ENCODE results near the gene ZRANB3.
"Not testable (repeated sequence)": the region's sequence is repeated elsewhere in the genome, so short reads cannot be mapped to it uniquely, and the experiment has no call there.

The ZRANB3 gene

DNA sequence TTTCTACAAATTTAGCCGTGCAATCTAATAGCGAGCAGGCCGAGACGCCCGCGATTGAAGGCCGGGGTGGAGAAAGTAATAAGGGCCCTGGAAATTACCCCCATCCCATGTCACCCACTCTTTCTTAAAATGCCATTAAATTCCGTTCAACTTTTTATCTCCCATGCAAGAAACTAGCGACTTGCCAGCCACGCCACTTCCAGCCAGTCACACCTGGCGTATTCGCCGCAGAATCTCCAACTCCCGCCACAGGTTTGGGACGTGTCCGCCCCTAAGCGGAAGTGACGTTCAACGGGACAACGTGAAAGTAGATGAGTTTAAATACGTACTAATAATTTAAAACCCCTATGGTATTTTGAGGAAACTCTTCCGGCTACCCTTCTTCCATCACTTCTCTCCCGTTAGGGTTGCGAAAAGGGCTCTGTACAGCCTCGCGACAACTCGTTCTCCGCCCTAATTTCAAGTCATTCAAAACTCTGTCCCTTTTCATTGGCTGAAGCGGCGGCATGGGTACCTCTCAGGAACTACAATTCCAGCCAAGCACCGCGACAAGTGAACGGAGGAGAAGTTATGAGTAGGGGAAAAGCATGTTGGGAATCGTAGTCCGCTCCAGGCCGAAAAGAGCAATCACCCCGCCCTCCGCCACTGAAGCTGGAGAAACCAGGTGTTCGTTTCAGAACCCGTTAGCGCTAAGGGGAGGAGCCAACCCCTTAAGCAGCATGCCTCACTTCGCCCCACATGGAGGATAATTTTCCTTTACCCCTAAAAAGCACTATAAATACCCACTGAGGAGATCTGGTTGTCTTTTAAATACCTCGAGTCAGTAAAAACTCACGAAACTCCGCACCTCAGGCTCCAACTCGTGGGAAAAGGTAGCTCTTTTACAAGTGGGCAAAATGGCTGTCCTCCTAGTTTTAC, at the start of gene ZRANB3:
Gene ZRANB3, minus strand, starts transcription at position 906 of the 918 bp plus-strand sequence.
- peak; percentile 79 for DNase-seq (ENCODE audit: low read depth in 2 of 2)

DNA sequence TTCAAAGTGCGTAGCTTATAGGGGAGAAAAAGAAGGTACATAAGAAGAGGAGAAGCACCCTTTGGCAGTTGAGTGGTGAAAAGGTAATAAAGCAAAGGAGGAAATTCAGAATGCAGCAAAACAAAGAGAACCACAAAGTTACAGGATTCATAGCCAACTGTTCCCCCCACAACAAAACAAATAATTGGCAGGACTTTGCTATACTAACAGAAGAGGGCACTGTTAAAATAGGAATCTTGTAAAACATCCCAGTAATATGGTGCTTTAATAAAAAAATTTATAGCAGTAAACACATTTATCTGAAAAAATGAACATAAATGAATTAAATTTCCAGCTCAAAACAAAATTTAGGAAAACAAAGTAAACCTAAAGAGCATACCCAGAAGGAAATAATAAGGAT, 42.6 kb upstream of the ZRANB3 start:
- no peak for DNase-seq (ENCODE audit: low read depth in 2 of 2)

DNA sequence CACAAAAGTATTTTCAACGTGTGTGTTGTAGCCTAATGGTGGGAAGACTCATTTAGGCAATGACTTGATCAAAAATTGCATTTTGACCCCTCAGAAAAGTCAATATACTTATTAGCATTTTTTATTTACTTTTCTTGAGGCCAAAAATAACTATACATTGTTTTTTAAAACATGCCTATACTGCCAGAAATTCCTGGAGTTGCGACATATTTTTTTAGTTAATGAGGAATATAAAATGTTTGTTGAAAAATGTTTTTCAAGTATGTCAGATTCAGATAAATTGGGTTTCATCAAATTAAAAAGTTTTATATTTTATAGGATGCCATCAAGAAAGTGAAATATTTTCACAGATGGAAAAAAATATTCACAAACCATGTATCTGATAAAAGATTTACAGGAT, 39.9 kb upstream of the ZRANB3 start:
- DNase-seq (ENCODE audit: low read depth in 2 of 2) = no peak

DNA sequence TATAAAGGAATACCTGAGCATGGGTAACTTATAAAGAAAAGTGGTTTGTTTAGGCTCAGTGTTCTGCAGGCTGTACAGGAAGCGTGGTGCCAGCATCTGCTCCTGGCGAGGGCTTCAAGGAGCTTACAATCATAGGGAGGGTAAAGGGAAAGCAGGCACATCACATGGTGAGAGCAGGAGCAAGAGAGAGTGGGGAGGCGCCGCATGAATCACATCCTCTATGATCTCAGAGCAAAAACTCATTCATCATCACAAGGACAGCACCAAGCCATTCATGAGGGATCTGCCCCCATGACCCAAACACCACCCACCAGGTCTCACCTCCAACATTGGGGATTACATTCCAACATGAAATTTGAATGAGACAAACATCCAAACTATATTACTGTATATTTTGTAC, 32.8 kb upstream of the ZRANB3 start:
- no peak for DNase-seq (ENCODE audit: low read depth in 2 of 2)

DNA sequence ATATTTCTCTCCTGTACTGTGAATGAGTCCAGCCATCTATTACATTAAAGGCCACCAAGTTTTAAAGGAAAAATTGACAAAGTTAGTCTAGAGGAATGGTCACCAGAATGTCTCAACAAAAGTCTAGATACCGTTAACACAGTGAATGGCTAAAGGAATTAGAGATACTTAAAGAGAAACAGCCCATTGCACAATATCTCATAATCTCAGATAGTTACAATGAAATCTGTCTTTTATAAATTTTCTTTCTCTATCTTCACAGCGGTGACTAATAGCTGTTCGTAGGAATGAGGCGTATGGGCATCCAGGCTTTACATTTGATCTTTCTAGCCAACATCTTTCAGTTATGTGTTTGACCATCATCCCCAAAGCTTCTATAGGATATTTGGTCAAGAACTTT, 30.9 kb upstream of the ZRANB3 start:
- DNase-seq (ENCODE audit: low read depth in 2 of 2) = no peak

DNA sequence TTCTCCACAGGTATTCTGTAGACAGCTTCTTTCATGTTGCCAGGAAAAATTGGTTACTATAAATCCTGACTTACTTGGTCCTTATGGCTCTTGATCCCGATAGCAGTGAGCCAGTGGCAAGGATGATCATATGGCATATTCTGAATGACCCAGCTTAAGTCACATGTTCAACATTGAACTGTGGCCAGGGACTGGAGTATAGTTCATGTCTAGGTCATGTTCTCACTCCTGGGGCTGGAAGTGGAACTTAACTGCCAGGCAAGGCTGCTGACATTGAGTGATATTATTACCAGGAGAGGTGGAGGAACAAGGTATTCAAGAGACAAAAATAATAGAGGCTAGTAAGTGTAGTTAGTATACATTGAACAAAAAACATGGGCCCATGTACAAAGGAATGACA, 26.5 kb upstream of the ZRANB3 start:
- DNase-seq (ENCODE audit: low read depth in 2 of 2) = no peak

DNA sequence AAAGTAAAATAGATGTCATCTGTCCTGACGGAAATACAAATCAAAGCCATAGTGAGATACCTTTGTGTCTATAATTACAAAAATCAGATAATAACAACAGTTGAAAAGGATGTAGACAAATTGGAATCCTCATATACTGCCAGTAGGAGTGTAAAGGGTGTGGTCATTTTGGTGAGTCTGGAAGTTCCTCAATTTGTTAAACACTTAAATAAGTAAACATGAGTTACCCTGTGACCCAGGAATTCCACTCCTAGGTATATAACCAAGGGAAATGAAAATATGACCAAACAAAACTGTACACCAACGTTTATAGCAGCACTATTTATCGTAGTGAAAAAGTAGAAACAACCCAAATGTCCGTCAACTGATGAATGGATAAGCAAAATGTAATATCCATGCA, 24.3 kb upstream of the ZRANB3 start:
- DNase-seq (ENCODE audit: low read depth in 2 of 2) = no peak

DNA sequence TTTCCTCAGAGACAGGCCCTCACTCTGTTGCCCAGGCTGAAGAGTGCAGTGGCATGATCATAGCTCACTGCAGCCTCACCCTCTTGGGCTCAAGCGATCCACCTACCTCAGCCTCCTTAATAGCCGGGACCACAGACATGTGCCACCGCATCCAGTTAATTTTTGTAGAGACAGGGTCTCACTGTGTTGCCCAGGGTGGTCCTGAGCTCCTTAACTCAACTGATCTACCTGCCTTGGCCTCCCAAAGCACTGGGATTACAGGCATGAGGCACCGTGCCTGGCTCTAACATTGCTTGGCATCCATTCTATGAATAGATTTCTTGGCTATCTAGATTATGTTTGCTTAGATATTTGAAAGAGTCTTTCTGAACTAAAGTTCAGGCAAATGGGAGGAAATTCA, 21.9 kb upstream of the ZRANB3 start:
- no peak for DNase-seq (ENCODE audit: low read depth in 2 of 2)

DNA sequence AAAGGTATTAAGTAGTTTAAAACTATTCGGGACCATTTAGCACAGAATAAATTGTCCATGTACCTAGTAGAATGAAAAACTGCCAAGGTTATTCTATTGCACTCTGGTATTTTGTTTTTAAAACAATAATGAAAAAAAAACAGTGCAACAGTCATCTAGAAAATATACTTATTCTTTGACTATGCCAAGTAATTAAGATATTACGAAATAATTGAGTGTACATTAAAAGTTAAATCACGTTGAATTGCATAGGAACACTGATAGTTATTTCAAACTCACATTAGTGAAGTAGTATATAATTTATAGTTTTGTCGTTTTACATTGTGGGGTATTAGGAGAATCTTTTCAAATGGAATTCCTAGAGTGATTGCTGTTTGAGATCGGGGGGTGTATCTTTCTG, 20.3 kb upstream of the ZRANB3 start:
- DNase-seq (ENCODE audit: low read depth in 2 of 2) = no peak

DNA sequence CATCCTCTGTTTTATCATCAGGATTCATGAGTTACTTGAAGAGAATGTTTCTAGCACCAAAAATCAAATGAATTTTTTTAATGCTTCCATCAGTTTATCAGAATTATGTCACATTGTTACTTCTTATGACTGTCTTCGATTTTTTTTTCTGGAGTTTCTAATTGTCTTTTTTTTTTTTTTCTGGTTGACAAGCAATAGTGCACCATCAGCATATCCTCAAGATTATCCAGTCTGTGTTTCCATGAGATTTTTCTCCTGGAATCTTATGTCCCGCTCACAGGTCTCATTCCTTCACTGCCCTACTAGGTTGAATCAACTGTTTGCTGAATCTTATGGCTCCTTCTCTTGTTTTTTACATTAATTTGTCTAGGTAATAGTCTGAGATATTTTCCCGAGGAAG, 16.3 kb upstream of the ZRANB3 start:
- no peak for DNase-seq (ENCODE audit: low read depth in 2 of 2)

DNA sequence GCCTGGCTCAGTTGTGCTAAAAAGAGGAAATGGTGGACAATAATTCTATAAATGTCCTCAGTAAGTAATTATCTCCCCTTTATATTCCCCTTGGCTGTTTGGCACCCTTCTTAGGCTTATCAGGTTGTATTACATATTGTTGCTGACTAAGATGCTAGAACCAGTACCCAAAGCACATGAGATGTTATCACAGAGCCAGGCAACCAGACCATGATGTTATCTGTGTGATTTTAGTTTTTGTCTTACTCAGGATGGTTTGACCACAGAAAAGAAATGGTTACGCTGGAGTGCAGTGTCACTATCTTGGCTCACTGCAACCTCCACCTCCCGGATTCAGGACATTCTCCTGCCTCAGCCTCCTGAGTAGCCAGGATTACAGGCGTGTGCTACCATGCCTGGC, 15.4 kb upstream of the ZRANB3 start:
- no peak for DNase-seq (ENCODE audit: low read depth in 2 of 2)

DNA sequence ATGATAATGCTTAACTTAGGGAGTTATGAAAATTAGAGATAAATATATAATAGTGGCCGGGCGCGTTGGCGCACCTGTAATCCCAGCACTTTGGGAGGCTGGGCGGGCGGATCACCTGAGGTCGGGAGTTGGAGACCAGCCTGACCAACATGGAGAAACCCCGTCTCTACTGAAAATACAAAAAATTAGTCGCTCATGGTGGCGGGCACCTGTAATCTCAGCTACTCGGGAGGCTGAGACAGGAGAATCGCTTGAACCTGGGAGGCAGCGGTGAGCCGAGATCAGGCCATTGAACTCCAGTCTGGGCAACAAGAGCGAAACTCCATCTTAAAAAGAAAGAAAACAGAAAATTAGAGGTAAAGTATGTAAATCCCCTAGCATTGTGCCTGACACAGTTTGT, 2.5 kb upstream of the ZRANB3 start:
- DNase-seq (ENCODE audit: low read depth in 2 of 2) = not testable (repeated sequence)

DNA sequence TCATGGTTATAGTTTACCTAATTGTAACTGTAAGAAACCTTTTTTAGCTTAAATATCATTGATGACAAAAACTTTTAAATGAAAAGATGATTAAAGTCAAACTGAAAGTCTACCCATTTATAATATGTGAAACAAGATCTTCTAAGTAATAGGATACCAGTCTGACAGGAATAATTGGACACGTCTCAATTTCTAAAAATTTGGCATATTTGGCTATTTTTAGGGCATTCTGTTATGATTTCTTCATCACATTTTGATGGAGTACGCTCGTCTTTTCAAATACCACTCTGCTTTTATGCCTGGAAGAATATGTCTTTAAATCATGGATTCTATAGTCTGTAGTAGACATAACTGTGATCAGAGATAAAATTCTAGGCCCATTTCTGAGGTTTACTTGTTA, 1.6 kb upstream of the ZRANB3 start:
- no peak for DNase-seq (ENCODE audit: low read depth in 2 of 2)

DNA sequence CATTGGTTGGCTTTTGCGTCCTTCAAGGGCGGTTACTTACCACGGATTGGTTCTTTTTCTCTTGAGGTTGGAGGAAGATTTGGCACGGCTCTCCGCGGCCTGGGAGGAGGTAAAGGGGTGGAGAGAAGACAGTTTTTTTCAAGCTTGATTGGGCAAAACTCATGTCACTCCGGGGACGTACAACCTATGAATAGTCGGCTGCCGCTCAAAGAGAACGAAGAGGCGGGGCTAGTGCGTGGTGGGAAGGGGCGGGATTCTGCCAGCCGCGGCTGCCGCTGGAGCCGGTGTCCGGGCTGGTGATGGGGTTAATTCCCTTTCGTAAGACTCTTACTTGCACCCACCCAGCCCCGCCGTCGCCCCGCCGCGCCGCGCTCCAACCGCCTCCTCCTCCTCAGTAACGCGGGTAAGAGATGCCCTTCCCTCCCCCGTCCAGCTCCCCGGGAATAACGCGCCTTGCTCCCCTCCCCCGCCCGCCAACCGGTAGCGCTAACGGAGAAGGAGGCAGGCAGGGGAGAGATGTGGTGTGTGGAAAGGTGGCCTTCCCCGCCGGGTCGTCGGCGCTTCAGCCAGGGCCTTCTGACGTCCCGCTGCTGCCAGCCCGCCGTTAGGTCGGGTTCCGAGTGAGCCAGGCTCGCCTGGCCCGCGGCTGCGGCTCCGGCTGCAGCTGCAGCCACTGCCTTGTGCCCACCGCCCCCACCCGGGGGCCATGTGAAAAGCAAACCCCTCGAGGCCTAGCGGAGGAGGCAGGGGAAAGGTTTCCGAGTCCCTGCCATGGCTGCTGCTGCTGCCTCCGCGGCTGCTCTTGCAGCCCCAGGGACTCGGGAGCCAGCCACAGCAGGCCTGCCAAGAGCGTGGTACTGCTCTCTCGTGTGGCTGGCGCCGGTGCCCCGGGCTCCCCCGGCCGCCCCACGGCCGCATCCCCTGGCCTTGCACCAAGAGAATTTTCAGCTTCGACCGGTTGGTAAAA, 496 bp upstream of the ZRANB3 start, which contains the start of gene R3HDM1:
Gene R3HDM1, plus strand, starts transcription at position 254 of the 967 bp plus-strand sequence. CDS start 73,362 bp downstream, outside the sequence.
- peak; percentile 82 to 89 for DNase-seq (ENCODE audit: low read depth in 2 of 2)

DNA sequence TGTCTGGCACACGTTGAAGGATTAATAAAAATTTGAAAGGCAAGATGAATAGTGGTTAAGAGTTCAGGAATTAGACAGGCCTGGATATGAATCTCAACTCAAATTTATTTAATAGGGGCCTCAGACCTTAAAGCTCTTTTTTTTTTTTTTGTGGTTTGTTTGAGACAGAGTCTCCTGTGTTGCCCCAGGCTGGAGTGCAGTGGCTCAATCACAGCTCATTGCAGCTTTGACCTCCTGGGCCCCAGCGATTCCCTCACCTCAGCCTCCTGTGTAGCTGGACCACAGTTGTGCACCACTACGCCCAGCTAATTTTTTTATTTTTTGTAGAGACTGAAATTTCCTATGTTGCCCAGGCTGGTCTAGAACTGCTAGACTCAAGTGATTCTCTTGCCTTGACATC, 3.0 kb downstream of the ZRANB3 start:
- DNase-seq (ENCODE audit: low read depth in 2 of 2) = no peak

DNA sequence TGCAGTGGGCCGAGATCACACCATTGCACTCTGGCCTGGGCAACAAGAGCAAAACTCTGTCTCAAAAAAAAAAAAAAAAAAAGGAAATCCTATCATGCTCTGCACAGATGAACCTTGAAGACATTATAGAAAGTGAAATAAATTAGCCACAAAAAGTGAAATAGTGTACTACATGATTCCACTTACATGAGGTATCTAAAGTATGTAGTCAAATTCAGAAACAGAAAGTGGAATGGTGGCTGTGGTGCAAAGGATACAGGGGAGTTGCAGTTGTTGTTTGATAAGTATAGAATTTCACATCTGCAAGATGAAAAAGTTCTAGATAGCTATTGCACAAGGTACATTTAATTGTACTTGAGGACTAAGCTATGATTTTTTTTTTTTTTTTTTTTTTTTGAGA, 5.2 kb downstream of the ZRANB3 start:
- DNase-seq (ENCODE audit: low read depth in 2 of 2) = no peak

DNA sequence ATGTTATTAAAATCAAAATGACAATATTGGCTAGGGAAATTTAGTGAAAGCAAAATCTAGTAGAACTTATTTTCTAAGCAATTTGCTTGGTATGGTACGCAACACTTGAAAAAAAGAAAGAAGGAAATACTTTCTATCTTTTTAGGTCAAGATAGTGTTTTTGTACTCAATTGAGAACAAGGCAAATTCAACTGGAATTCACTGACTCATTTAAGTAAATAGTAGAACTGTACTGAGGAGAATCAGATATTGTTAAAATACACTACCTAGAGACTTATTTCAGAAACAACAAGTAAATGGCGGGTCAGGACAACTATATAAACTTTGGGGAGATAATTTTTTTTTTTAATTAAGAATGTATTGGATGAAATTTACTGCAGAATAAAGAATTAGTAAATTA, 18.9 kb downstream of the ZRANB3 start:
- no peak for DNase-seq (ENCODE audit: low read depth in 2 of 2)

DNA sequence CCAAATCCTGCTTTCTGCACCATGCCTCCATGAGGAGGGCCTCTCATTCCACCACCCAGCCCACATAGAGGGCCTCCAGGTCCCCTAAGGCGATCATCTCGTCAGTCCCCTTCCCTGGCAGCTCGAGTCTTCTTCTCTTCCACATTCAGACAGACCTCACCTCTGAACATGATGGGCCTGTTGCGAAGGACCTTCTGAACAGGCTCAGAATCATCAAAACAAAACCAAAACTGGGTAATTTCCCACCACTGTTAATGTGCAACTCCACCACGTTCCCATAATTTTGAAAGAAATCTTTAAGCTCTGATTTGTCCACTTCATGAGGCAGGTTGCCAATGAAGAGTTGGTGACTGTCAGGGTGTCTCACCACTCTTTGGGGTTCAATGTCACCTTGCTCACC, 20.4 kb downstream of the ZRANB3 start:
- no peak for DNase-seq (ENCODE audit: low read depth in 2 of 2)

DNA sequence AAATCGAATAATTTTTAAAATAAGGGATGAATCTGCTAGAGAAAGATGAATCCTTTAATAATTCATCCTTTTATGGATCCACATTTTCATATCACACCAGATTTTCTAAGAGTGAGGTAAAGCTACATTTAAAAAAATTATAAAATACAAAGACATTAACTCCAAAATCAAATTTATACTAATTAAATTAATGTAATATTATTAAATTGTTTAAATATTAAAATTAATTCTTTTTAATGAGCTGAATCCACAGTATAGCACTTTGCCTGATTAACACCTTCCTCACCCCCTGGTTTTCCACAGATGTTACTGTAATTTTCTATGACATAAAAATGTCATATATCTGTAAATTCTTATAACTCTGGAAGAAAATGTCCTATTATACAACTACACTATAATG, 26.2 kb downstream of the ZRANB3 start:
- DNase-seq (ENCODE audit: low read depth in 2 of 2) = no peak

DNA sequence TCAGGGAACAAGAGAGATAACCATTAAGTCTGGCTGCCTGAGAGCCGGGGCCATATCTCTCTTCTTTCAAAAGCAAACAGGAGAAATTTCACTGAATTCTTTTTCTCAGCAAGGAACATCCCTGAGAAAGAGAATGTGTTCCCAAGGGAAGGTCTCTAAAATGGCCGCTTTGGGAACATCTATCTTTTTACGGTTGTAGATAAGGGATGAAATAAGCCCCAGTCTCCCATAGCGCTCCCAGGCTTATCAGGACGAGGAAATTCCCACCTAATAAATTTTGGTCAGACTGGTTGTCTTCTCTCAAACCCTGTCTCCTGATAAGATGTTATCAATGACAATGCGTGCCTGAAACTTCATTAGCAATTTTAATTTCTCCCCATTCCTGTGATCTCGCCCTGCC, 32.4 kb downstream of the ZRANB3 start:
- DNase-seq (ENCODE audit: low read depth in 2 of 2) = not testable (repeated sequence)

DNA sequence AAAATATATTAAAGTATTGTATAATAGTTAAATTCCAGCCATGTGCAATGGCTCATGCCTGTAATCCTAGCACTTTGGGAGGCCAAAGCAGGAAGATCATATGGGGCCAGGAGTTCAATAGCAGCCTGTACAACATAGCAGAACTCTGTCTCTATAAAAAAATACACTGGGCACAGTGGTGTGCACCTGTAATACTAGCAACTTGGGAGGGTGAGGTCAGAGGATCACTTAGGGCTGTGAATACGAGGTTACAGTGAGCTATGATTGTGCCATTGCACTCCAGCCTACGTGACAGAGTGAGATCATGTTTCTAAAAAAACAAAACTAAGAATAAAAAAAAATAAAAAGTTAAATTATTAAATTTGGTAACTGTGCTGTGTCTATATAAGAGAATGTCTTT, 36.1 kb downstream of the ZRANB3 start:
- DNase-seq (ENCODE audit: low read depth in 2 of 2) = no peak

DNA sequence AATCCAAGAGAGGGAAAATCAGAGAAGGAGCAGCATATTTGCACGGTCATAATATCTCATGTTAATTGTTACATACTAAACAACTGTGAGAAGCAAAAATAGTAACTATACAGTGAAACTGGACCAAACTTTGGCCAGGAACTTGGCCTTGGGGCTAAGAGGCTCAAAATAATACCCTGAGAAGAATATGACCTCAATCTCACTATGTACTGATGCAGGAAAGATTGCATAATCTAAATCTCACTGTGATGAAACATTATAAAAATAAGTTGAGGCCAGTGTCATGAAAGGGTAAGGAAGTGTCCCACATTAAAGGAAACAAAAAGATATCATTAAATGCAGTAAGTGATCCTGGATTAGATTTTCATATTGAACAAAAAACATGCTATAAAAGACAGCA, 36.5 kb downstream of the ZRANB3 start:
- DNase-seq (ENCODE audit: low read depth in 2 of 2) = no peak

DNA sequence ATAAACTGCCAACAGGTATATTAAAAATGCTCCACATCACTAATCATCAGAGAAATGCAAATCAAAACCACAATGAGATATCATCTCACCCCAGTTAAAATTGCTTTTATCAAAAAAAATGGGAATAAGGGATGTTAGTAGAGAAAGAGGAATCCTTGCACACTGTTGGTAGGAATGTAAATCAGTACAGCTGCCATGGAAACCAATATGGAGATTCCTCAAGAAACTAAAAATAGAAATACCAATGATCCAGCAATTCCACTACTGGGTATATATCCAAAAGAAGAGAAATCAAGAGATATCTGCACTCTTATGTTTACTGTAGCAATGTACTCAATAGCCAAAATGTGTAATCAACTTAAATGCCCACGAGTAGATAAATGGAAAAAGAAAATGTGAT, 40.6 kb downstream of the ZRANB3 start:
- no peak for DNase-seq (ENCODE audit: low read depth in 2 of 2)
